ENCODE data around the gene SNRPD3.

The SNRPD3 gene

DNA sequence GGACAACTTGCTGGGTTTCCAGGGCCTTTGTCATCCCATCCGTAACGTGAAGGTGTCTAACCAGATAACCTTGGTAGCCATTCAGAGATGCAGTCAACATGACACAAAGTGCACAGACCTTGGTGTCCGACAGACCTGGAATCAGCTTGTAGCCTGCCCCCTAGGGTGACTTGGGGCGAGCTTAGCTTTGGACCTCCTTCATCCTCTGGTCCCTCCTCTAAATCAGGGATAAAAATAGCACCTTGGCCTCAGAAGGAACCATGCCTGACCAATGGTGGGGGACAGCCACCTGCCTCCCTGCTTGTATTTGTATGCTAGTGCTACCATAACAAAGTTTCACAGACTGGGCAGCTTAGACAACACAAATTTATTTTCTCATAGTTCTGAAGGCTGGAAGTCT is 3.7 kb downstream of the SNRPD3 start:
- no peak overlapping the region for H3K4me3 ChIP-seq (ENCODE audit: low read depth, low read length)
- ChIA-PET CTCF (no interaction called here), POLR2A (no interaction called here)

DNA sequence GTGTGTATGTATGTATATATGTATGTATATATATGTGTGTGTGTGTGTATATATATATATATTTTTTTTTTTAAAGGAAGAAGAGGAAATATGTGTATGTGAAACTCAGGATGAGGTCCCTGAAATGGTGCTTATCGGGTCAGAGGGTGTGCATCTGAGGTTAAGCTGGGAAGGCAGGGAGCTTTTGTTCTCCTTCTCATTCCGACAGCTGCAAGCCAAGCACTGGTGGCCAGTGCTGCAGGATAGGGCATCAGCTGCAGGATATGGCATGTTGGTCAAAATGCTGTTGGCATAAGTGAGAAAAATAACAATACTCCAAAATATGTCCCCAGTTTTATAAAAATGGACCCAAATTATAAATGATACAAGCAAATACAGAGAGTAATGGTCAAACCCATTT is 7.4 kb downstream of the SNRPD3 start:
- ChIA-PET CTCF (interaction anchor here (1.0 kb wide), 1 partner anchor 10 kb away, joined by 4 read pairs; no protein-coding TSS in a partner anchor), POLR2A (no interaction called here)
- TF ChIP-seq, protein P1, sequence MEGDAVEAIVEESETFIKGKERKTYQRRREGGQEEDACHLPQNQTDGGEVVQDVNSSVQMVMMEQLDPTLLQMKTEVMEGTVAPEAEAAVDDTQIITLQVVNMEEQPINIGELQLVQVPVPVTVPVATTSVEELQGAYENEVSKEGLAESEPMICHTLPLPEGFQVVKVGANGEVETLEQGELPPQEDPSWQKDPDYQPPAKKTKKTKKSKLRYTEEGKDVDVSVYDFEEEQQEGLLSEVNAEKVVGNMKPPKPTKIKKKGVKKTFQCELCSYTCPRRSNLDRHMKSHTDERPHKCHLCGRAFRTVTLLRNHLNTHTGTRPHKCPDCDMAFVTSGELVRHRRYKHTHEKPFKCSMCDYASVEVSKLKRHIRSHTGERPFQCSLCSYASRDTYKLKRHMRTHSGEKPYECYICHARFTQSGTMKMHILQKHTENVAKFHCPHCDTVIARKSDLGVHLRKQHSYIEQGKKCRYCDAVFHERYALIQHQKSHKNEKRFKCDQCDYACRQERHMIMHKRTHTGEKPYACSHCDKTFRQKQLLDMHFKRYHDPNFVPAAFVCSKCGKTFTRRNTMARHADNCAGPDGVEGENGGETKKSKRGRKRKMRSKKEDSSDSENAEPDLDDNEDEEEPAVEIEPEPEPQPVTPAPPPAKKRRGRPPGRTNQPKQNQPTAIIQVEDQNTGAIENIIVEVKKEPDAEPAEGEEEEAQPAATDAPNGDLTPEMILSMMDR (IDR thresholded peaks at IDR 0.05; ENCODE audit: insufficient read depth, low read length, missing control alignments), result no peak
- no peak overlapping the region for H3K4me3 ChIP-seq (ENCODE audit: low read depth, low read length)
- no peak for DNase-seq (ENCODE audit: low read depth, low spot score)

More for the DNA sequence above, 3.7 kb downstream of the SNRPD3 start:
- no peak for DNase-seq (ENCODE audit: low read depth, low spot score)
- TF ChIP-seq, protein P1 (IDR thresholded peaks at IDR 0.05; ENCODE audit: insufficient read depth, low read length, missing control alignments), result no peak

- TF ChIP-seq, protein P1 (IDR thresholded peaks at IDR 0.05; ENCODE audit: insufficient read depth, low read length, missing control alignments), result no peak
- no peak for DNase-seq (ENCODE audit: low read depth, low spot score)
- no peak overlapping the region for H3K4me3 ChIP-seq (ENCODE audit: low read depth, low read length)
- ChIA-PET POLR2A (no interaction called here), CTCF (interaction anchor here (1.0 to 1.5 kb wide), 4 partner anchors 8 to 39 kb away, joined by 3 to 4 read pairs (median 3); partner anchors contain the start of genes GUCD1 and SNRPD3)
Observed at GRCh38 chr22:24564376-24565058, 8.7 kb downstream of the SNRPD3 start.

DNA sequence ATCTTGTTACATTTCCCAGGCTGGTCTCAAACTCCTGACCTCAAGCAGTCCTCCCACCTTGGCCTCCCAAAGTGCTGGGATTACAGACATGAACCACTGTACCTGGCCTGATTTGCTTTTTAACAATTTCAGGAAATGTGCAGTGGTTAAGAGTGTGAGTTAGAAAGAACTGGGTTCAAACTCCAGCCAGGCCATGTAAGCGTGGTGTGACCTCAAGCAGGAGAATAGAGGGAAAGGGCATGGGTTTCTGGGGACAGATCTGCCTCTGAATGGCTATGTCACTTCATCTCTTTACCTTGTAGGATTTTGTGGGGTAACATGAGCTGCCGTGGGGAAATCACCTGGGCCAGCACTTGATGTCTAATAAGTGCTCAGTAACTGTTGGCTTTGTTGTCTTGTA is 9.3 kb downstream of the SNRPD3 start:
- ChIA-PET CTCF (interaction anchor here (1.0 to 1.5 kb wide), 4 partner anchors 9 to 40 kb away, joined by 3 to 4 read pairs (median 3); partner anchors contain the start of genes GUCD1 and SNRPD3), POLR2A (no interaction called here)
- no peak overlapping the region for H3K4me3 ChIP-seq (ENCODE audit: low read depth, low read length)
- TF ChIP-seq, protein P1 (IDR thresholded peaks at IDR 0.05; ENCODE audit: insufficient read depth, low read length, missing control alignments), result no peak
- no peak for DNase-seq (ENCODE audit: low read depth, low spot score)

DNA sequence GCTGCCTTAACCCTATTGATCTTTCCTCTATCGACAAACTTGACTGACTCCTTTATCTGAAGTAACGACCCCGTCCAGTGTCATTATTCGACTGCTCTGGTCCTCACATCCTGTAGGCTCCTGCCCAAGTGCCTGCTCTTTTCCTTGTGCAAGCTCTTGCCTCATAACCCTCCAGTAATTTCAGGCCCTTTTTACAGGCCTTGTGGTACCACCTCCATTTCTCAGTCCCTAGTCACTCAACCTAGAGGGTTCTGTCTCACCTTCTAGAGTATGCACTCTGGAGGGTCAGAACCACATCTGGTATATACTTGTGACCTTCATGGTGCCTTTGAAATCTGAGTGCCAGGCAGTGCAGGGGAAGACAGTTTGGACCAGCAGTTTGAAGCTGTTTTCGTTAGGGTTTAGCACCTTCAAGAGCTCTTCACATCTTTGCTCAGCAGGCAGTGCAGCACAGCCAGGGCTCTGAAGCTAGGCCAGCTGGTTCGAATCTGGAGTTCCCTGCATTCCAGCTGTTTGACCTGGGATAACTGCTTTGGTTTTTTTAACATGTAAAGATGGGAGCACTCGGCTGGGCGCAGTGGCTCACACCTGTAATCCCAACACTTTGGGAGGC is 11.2 kb downstream of the SNRPD3 start:
- no peak overlapping the region for H3K4me3 ChIP-seq (ENCODE audit: low read depth, low read length)
- no peak for DNase-seq (ENCODE audit: low read depth, low spot score)
- POLR2A ChIA-PET, result interaction anchor here (0.6 to 1.1 kb wide), 2 partner anchors 12 to 198 kb away, joined by 3 read pairs; partner anchors contain the start of gene GUCD1
- TF ChIP-seq, protein P1 (IDR thresholded peaks at IDR 0.05; ENCODE audit: insufficient read depth, low read length, missing control alignments), result no peak
- CTCF ChIA-PET, result interaction anchor here (1.4 kb wide), 1 partner anchor 10 kb away, joined by 3 read pairs; no protein-coding TSS in a partner anchor

- TF ChIP-seq, protein P1 (IDR thresholded peaks at IDR 0.05; ENCODE audit: insufficient read depth, low read length, missing control alignments), result no peak
- ChIA-PET POLR2A (no interaction called here), CTCF (interaction anchor here (1.4 kb wide), 1 partner anchor 9 kb away, joined by 3 read pairs; no protein-coding TSS in a partner anchor)
- no peak for DNase-seq (ENCODE audit: low read depth, low spot score)
- no peak overlapping the region for H3K4me3 ChIP-seq (ENCODE audit: low read depth, low read length)
Observed at GRCh38 chr22:24567668-24568067, 11.9 kb downstream of the SNRPD3 start.
